Naive thymus-derived CD4-positive, alpha-beta T cell (primary cell): ENCODE data around the gene DNAH9. TPM values are rescaled to one million over a fixed set of nuclear protein-coding genes. Genes with fewer than 3 reads are reported as not detected.

Experiments used
- ATAC-seq: fragments of 150-1000 bp; cut with Tn5 transposase; 2 replicates; pipeline ENCODE4 v1.10.0; 2021; ENCODE audit warnings: mild to moderate bottlenecking, moderate library complexity
- CTCF ChIA-PET: fragments of 350-600 bp; sonication (Branson Sonifier 250); formaldehyde crosslinking; loops from one replicate; lab custom pipeline; 2021; ENCODE audit warnings: antibody characterized with exemption; lab: Charles Lee
- POLR2A ChIA-PET: fragments of 350-600 bp; sonication (Branson Sonifier 250); formaldehyde crosslinking; loops from one replicate; lab custom pipeline; 2021; ENCODE audit warnings: antibody characterized with exemption, inconsistent platforms; lab: Charles Lee
- DNase-seq, 9 donors: peaks; one replicate each; pipeline versions ENCODE4 v3.0.0 to v3.0.0-alpha.2; 2020 to 2022; ENCODE audit warnings: mixed read lengths in 1 of 9
- H3K27ac ChIP-seq: one replicate; pipeline ENCODE4 v1.7.0; 2013; ENCODE audit warnings: mild to moderate bottlenecking, low read depth, low read length, moderate library complexity
- H3K27me3 ChIP-seq, 2 donors: one replicate each; pipeline ENCODE4 v1.7.0; 2013; ENCODE audit warnings: low read length in 2 of 2, mild to moderate bottlenecking in 2 of 2, moderate library complexity in 2 of 2; ENCODE audit not compliant: control insufficient read depth in 2 of 2, insufficient read depth in 2 of 2
- H3K36me3 ChIP-seq, 3 experiments: 1 replicate in 2 of 3; 2 replicates in 1 of 3; pipeline ENCODE4 v1.7.0; 2013; ENCODE audit warnings: low read length in 3 of 3, mild to moderate bottlenecking in 3 of 3, moderate library complexity in 1 of 3; ENCODE audit not compliant: insufficient read depth in 3 of 3, control insufficient read depth in 2 of 3
- H3K4me1 ChIP-seq, 2 donors: one replicate each; pipeline ENCODE4 v1.7.0; 2013; ENCODE audit warnings: low read length in 2 of 2, mild to moderate bottlenecking in 2 of 2, moderate library complexity in 1 of 2; ENCODE audit not compliant: control insufficient read depth in 2 of 2, insufficient read depth in 2 of 2
- H3K4me3 ChIP-seq: 2 replicates; pipeline ENCODE4 v1.7.0; 2013; ENCODE audit warnings: mild to moderate bottlenecking, low read length
- H3K9me3 ChIP-seq, 3 experiments: 1 replicate in 2 of 3; 2 replicates in 1 of 3; pipeline ENCODE4 v1.7.0; 2013; ENCODE audit warnings: low read length in 3 of 3; ENCODE audit not compliant: control insufficient read depth in 2 of 3
- H3K27ac Mint-ChIP-seq, 9 donors: one replicate each; pipeline ENCODE4 v1.8.0; 2020 to 2022; ENCODE audit warnings: mixed read lengths in 9 of 9, mild to moderate bottlenecking in 8 of 9, moderate library complexity in 5 of 9, inconsistent platforms in 2 of 9
- H3K27me3 Mint-ChIP-seq, 5 donors: one replicate each; pipeline ENCODE4 v1.8.0; 2021 to 2022; ENCODE audit warnings: mixed read lengths in 5 of 5, mild to moderate bottlenecking in 1 of 5
- H3K36me3 Mint-ChIP-seq, 5 donors: one replicate each; pipeline ENCODE4 v1.8.0; 2020 to 2022; ENCODE audit warnings: mixed read lengths in 5 of 5, mild to moderate bottlenecking in 3 of 5, inconsistent platforms in 1 of 5
- H3K4me1 Mint-ChIP-seq, 7 donors: one replicate each; pipeline ENCODE4 v1.8.0; 2020 to 2022; ENCODE audit warnings: mixed read lengths in 7 of 7, mild to moderate bottlenecking in 3 of 7, inconsistent platforms in 1 of 7
- H3K4me3 Mint-ChIP-seq, 10 donors: one replicate each; pipeline ENCODE4 v1.8.0; 2020 to 2022; ENCODE audit warnings: mild to moderate bottlenecking in 10 of 10, mixed read lengths in 10 of 10, moderate library complexity in 6 of 10, inconsistent platforms in 2 of 10
- H3K9me3 Mint-ChIP-seq, 11 donors: one replicate each; pipeline ENCODE4 v1.8.0; 2020 to 2022; ENCODE audit warnings: mixed read lengths in 11 of 11, mild to moderate bottlenecking in 4 of 11, inconsistent platforms in 1 of 11, moderate library complexity in 1 of 11
- intact Hi-C, 2 donors: fragments of 100-400 bp; cut with micrococcal nuclease; formaldehyde crosslinking; loops; one replicate each; pipeline ENCODE4 v1.15.1; 2023
- polyA plus RNA-seq, 2 donors: library from polyadenylated mRNA; unstranded; fragments of 300-500 nt; fragmentation: Illumina TruSeq; gene quantifications; one replicate each; pipeline ENCODE4 v1.2.3, GENCODE V29; 2021
- total RNA-seq, 6 experiments: library from RNA in 5 of 6; stranded (reverse) in 5 of 6; gene quantifications; 1 replicate in 5 of 6; 2 replicates in 1 of 6; pipeline ENCODE4 v1.2.3 and lab custom pipeline; 2021 to 2026

The DNAH9 gene
- total and polyA plus RNA-seq, 7 experiments from 2014 or later: not detected

DNA sequence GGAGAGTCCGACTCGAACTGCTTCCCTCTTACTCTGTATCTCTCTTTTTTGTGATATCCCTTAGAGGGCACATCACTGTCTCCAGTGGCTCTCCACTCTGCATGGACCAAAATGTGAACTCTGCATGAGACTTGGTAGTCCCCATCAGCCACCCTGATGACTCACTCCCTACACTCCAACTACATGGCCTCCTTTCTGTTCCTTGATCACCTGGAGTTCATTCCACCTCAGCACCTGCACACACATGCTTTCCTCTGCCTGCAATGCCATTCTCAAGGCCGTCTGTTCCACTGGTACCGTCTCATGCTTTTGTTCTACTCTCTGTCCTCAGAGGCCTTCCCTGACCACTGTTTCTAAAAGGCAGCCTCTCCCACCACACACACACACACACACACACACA, 109.3 kb downstream of the DNAH9 start:
- DNase-seq (no peak), ATAC-seq (no peak)
- H3K27me3 Mint-ChIP-seq: no peaks in the 10 kb centered on the region
- no peak overlapping the region for H3K4me3 ChIP-seq
- no peak overlapping the region for H3K27ac ChIP-seq
- CTCF ChIA-PET: no interaction called here
- H3K27ac Mint-ChIP-seq: no peak overlapping the region
- no peaks in the 10 kb centered on the region for H3K9me3 ChIP-seq
- H3K4me1 Mint-ChIP-seq: no peaks in the 10 kb centered on the region
- peaks cover 0 to 4% (median 0%) of the 10 kb centered on the region in 11 donors for H3K9me3 Mint-ChIP-seq
- no peaks in the 10 kb centered on the region for H3K4me1 ChIP-seq
- intact Hi-C loops: no loop called here
- no peaks in the 10 kb centered on the region for H3K36me3 ChIP-seq
- no peaks in the 10 kb centered on the region for H3K27me3 ChIP-seq
- POLR2A ChIA-PET: no interaction called here
- no peak overlapping the region for H3K4me3 Mint-ChIP-seq
- no peaks in the 10 kb centered on the region for H3K36me3 Mint-ChIP-seq

DNA sequence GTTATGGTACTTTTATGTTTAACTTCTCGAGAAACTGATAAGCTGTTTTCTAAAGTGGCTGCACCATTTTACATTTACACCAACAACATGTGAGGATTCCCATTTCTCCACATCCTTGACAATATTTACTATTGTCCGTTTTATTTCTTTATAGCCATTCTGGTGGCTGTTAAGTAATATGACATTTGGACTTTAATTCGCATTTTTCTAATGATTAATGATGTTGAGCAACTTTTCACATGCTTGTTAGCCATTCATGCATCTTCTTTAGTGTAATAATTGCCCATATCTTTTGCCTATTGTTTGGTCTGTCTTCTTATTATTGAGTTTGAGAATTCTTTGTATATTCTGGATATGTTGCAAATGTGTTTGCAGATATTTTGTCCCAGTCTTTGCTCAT, 114.2 kb downstream of the DNAH9 start:
- Histone ChIP-seq H3K27me3 (no peaks in the 10 kb centered on the region), H3K4me1 (no peaks in the 10 kb centered on the region), H3K27ac (no peak overlapping the region), H3K4me3 (no peak overlapping the region), H3K9me3 (no peaks in the 10 kb centered on the region), H3K36me3 (no peaks in the 10 kb centered on the region)
- Mint-ChIP-seq H3K36me3 (peaks cover 0 to 4% (median 0%) of the 10 kb centered on the region in 5 donors), H3K4me3 (no peak overlapping the region), H3K27me3 (peaks cover 0 to 9% (median 6%) of the 10 kb centered on the region in 5 donors), H3K9me3 (peaks cover 0 to 6% (median 2%) of the 10 kb centered on the region in 11 donors), H3K4me1 (no peaks in the 10 kb centered on the region), H3K27ac (peak overlapping the region in 1 of 9 donors; percentile 2)
- ATAC-seq (no peak), DNase-seq (no peak)
- ChIA-PET POLR2A (no interaction called here), CTCF (no interaction called here)
- intact Hi-C loops: no loop called here

DNA sequence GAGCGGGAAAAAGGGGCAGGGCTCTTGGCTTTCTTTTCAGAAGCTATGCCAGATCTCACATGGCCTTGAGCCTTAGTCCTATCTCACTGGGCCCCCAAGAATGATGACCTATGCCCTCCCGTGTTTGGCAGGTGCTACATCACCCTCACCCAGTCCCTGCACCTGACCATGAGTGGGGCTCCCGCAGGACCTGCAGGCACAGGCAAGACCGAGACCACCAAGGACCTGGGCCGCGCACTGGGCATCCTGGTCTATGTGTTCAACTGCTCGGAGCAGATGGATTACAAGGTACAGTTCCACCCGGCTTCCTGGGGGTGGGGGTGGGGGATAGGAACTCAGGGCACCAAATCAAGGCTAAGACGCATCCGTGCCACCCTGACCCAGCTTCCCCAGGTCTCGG, 120.9 kb downstream of the DNAH9 start:
- H3K27ac ChIP-seq: no peak overlapping the region
- H3K27me3 Mint-ChIP-seq: peaks cover 0 to 23% (median 0%) of the 10 kb centered on the region in 5 donors
- no peaks in the 10 kb centered on the region for H3K27me3 ChIP-seq
- H3K4me1 Mint-ChIP-seq: no peaks in the 10 kb centered on the region
- ChIA-PET POLR2A (no interaction called here), CTCF (no interaction called here)
- no peaks in the 10 kb centered on the region for H3K4me1 ChIP-seq
- no peaks in the 10 kb centered on the region for H3K36me3 ChIP-seq
- peaks cover 0 to 14% (median 2%) of the 10 kb centered on the region in 11 donors for H3K9me3 Mint-ChIP-seq
- intact Hi-C loops: no loop called here
- peaks cover 0 to 4% (median 0%) of the 10 kb centered on the region in 5 donors for H3K36me3 Mint-ChIP-seq
- no peak overlapping the region for H3K27ac Mint-ChIP-seq
- H3K4me3 ChIP-seq: no peak overlapping the region
- no peaks in the 10 kb centered on the region for H3K9me3 ChIP-seq
- no peak for ATAC-seq
- H3K4me3 Mint-ChIP-seq: no peak overlapping the region
- no peak for DNase-seq

DNA sequence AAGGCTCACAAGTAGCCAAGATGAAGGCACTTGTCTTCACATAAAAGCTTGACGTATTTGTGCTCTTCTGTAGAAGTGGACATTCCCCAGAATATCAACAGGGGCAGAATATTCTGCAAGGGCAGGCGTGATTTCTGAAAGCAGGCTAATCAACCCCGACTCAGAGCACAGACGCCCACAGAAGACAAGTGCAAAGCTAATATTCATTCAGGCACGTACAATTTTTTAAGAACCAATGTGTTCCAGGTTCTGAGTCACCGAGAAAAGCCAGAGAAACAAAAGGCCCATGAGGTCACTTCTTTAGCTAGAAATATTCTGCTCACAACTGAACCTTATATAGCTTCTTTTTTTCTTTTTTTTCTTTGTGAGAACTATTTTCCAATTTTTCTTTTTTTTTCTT, 121.6 kb downstream of the DNAH9 start:
- no peak overlapping the region for H3K27ac ChIP-seq
- peaks cover 0 to 23% (median 0%) of the 10 kb centered on the region in 5 donors for H3K27me3 Mint-ChIP-seq
- H3K9me3 ChIP-seq: no peaks in the 10 kb centered on the region
- H3K4me3 ChIP-seq: no peak overlapping the region
- no peaks in the 10 kb centered on the region for H3K27me3 ChIP-seq
- DNase-seq (no peak), ATAC-seq (no peak)
- H3K9me3 Mint-ChIP-seq: peaks cover 0 to 14% (median 3%) of the 10 kb centered on the region in 11 donors
- peaks cover 0 to 4% (median 0%) of the 10 kb centered on the region in 5 donors for H3K36me3 Mint-ChIP-seq
- no peaks in the 10 kb centered on the region for H3K4me1 Mint-ChIP-seq
- no peak overlapping the region for H3K4me3 Mint-ChIP-seq
- ChIA-PET CTCF (no interaction called here), POLR2A (no interaction called here)
- no peaks in the 10 kb centered on the region for H3K4me1 ChIP-seq
- intact Hi-C loops: no loop called here
- no peak overlapping the region for H3K27ac Mint-ChIP-seq
- no peaks in the 10 kb centered on the region for H3K36me3 ChIP-seq

DNA sequence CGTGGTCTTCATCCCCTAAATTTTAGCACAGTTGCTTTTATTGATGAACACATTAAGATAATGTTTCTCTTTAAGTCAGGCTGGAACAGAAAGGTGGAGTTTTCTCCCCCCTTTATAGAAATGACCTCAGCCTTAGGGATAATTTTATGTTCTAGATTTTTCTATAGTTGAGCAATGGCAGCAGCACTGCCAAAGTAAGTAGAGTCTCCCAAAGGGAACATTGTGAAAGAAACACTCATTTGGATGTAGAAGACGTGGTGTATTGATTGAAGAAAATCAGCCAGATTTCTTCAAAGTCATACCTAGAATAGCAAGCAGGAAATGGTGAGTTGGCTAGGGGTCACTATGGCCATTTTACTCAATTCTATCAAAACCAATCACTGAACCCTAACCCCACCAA, 122.5 kb downstream of the DNAH9 start:
- Mint-ChIP-seq H3K9me3 (peaks cover 0 to 14% (median 1%) of the 10 kb centered on the region in 11 donors), H3K27ac (no peak overlapping the region), H3K4me3 (no peak overlapping the region), H3K4me1 (no peaks in the 10 kb centered on the region), H3K27me3 (peaks cover 0 to 23% (median 0%) of the 10 kb centered on the region in 5 donors), H3K36me3 (peaks cover 0 to 4% (median 0%) of the 10 kb centered on the region in 5 donors)
- Histone ChIP-seq H3K36me3 (no peaks in the 10 kb centered on the region), H3K9me3 (no peaks in the 10 kb centered on the region), H3K4me3 (no peak overlapping the region), H3K27me3 (no peaks in the 10 kb centered on the region), H3K27ac (no peak overlapping the region), H3K4me1 (no peaks in the 10 kb centered on the region)
- CTCF ChIA-PET: no interaction called here
- DNase-seq: no peak
- POLR2A ChIA-PET: no interaction called here
- intact Hi-C loops: no loop called here
- no peak for ATAC-seq

DNA sequence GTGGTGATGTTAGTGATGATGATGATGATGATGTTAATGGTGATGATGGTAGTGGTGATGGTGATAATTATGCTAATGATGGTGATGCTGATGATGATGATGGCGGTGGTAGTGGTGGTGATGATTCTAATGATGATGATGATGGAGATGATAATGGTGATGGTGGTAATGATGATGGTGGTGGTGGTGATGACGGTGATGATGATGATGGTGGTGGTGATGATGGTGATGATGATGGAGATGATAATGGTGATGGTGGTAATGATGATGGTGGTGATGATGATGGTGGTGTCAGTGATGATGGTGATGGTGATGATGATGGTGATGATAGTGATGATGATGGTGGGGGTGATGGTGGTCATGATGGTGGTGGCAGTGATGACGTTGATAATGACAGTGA, 132.5 kb downstream of the DNAH9 start:
- Histone ChIP-seq H3K36me3 (no peaks in the 10 kb centered on the region), H3K9me3 (no peaks in the 10 kb centered on the region), H3K27me3 (no peaks in the 10 kb centered on the region), H3K27ac (no peak overlapping the region), H3K4me3 (no peak overlapping the region), H3K4me1 (no peaks in the 10 kb centered on the region)
- peaks cover 0 to 4% (median 0%) of the 10 kb centered on the region in 5 donors for H3K27me3 Mint-ChIP-seq
- no peak for DNase-seq
- ChIA-PET POLR2A (no interaction called here), CTCF (no interaction called here)
- H3K9me3 Mint-ChIP-seq: peaks cover 0 to 24% (median 5%) of the 10 kb centered on the region in 11 donors
- H3K4me3 Mint-ChIP-seq: no peak overlapping the region
- H3K36me3 Mint-ChIP-seq: no peaks in the 10 kb centered on the region
- no peak for ATAC-seq
- no peak overlapping the region for H3K27ac Mint-ChIP-seq
- no peaks in the 10 kb centered on the region for H3K4me1 Mint-ChIP-seq
- intact Hi-C loops: no loop called here

DNA sequence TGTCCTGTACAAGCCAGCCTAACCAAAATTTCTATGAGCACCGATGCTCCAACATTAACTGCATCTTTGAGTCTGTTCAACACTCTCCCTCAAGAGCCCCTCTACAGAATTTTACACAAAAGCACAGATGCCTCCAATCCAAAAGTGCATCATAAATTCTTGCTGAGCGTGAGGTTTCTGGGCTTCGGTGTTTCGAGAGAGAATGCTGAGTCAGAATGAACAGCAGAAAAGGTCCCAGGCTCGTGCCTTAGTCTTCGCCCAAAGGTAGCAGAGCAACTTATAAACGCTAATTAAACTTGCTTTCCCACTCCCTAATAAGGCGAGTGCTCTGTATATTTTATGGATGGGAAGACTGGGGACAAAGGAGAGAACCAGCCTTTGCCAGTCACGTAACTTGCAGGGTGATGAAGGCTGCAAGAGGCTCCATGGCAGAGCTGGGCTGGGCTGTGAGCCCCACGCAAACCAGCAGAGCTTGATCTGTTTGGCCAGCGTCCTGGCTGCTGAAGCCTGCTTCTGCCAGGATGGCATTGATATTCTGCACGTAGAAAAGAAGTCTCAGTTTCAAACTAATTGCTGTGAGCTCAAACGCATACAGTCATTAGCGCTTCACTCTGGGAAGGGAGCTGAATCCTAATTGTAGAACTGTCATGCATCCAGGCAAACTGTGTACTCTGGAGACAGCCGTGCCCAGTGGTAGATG, 138.5 kb downstream of the DNAH9 start:
- Histone ChIP-seq H3K4me1 (no peaks in the 10 kb centered on the region), H3K36me3 (no peaks in the 10 kb centered on the region), H3K27ac (no peak overlapping the region), H3K9me3 (no peaks in the 10 kb centered on the region), H3K27me3 (no peaks in the 10 kb centered on the region), H3K4me3 (no peak overlapping the region)
- no peak overlapping the region for H3K27ac Mint-ChIP-seq
- H3K9me3 Mint-ChIP-seq: peaks cover 0 to 11% (median 2%) of the 10 kb centered on the region in 11 donors
- H3K4me1 Mint-ChIP-seq: no peaks in the 10 kb centered on the region
- no peaks in the 10 kb centered on the region for H3K36me3 Mint-ChIP-seq
- ATAC-seq (no peak), DNase-seq (no peak)
- H3K27me3 Mint-ChIP-seq: peaks cover 0 to 4% (median 0%) of the 10 kb centered on the region in 5 donors
- no peak overlapping the region for H3K4me3 Mint-ChIP-seq
- ChIA-PET POLR2A (no interaction called here), CTCF (no interaction called here)
- intact Hi-C loops: no loop called here
